ENCODE results near the gene PTCD2. TPM values are rescaled to one million over a fixed set of nuclear protein-coding genes. Genes with fewer than 3 reads are reported as not detected.

PTCD2 gene
- total and polyA plus RNA-seq, 9 of the 15 experiments (the other 6 are each of a cell fraction or from before 2014, with no cell fraction given): 11.9 to 28.5 (median 18.6) TPM

- TF ChIP-seq, protein P1, sequence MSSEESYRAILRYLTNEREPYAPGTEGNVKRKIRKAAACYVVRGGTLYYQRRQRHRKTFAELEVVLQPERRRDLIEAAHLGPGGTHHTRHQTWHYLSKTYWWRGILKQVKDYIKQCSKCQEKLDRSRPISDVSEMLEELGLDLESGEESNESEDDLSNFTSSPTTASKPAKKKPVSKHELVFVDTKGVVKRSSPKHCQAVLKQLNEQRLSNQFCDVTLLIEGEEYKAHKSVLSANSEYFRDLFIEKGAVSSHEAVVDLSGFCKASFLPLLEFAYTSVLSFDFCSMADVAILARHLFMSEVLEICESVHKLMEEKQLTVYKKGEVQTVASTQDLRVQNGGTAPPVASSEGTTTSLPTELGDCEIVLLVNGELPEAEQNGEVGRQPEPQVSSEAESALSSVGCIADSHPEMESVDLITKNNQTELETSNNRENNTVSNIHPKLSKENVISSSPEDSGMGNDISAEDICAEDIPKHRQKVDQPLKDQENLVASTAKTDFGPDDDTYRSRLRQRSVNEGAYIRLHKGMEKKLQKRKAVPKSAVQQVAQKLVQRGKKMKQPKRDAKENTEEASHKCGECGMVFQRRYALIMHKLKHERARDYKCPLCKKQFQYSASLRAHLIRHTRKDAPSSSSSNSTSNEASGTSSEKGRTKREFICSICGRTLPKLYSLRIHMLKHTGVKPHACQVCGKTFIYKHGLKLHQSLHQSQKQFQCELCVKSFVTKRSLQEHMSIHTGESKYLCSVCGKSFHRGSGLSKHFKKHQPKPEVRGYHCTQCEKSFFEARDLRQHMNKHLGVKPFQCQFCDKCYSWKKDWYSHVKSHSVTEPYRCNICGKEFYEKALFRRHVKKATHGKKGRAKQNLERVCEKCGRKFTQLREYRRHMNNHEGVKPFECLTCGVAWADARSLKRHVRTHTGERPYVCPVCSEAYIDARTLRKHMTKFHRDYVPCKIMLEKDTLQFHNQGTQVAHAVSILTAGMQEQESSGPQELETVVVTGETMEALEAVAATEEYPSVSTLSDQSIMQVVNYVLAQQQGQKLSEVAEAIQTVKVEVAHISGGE (CRISPR knock-in tag; IDR thresholded peaks at IDR 0.05): no peak
- TF ChIP-seq PHF20 (IDR thresholded peaks at IDR 0.05; ENCODE audit: partially characterized antibody): no peak
- TF ChIP-seq RB1 (IDR thresholded peaks at IDR 0.05; ENCODE audit: low read depth): no peak
- no peak for TF ChIP-seq HMGN3 (IDR thresholded peaks at IDR 0.05; ENCODE audit: borderline replicate concordance, extremely low read depth, insufficient read length, low read depth, low read length)
- TF ChIP-seq, protein P2, sequence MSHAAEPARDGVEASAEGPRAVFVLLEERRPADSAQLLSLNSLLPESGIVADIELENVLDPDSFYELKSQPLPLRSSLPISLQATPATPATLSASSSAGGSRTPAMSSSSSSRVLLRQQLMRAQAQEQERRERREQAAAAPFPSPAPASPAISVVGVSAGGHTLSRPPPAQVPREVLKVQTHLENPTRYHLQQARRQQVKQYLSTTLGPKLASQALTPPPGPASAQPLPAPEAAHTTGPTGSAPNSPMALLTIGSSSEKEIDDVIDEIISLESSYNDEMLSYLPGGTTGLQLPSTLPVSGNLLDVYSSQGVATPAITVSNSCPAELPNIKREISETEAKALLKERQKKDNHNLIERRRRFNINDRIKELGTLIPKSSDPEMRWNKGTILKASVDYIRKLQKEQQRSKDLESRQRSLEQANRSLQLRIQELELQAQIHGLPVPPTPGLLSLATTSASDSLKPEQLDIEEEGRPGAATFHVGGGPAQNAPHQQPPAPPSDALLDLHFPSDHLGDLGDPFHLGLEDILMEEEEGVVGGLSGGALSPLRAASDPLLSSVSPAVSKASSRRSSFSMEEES (CRISPR knock-in tag; IDR thresholded peaks at IDR 0.05): no peak
- TF ChIP-seq MAX (CRISPR knock-in tag; IDR thresholded peaks at IDR 0.05): no peak
- no peak for TF ChIP-seq MCM7 (IDR thresholded peaks at IDR 0.05)
- TF ChIP-seq NCOA2 (IDR thresholded peaks at IDR 0.05; ENCODE audit: partially characterized antibody in 2 of 2): no peak
- no peak for TF ChIP-seq POLR3A (IDR thresholded peaks at IDR 0.05; ENCODE audit: borderline replicate concordance, extremely low read depth, insufficient read depth, insufficient read length)
- no peak for TF ChIP-seq GATAD2A (IDR thresholded peaks at IDR 0.05)
- TF ChIP-seq, protein P3, sequence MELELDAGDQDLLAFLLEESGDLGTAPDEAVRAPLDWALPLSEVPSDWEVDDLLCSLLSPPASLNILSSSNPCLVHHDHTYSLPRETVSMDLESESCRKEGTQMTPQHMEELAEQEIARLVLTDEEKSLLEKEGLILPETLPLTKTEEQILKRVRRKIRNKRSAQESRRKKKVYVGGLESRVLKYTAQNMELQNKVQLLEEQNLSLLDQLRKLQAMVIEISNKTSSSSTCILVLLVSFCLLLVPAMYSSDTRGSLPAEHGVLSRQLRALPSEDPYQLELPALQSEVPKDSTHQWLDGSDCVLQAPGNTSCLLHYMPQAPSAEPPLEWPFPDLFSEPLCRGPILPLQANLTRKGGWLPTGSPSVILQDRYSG (tag; conservative IDR thresholded peaks at IDR 0.05; ENCODE audit: low read depth): no peak; the same call in 1 of the 2 replicates
- TF ChIP-seq UBTF (IDR thresholded peaks at IDR 0.05; ENCODE audit: borderline replicate concordance in 1 of 2, low read depth in 2 of 2, low read length in 2 of 2): no peak
- TF ChIP-seq ZBTB17 (CRISPR knock-in tag; IDR thresholded peaks at IDR 0.05): no peak; the same call in 1 of the 2 replicates
- no peak for TF ChIP-seq KAT7 (CRISPR knock-in tag; IDR thresholded peaks at IDR 0.05; ENCODE audit: borderline replicate concordance)
- TF ChIP-seq ESRRA (IDR thresholded peaks at IDR 0.05; ENCODE audit: borderline replicate concordance, low read depth): no peak
These were observed 38.2 kb upstream of the PTCD2 start (continued) for GRCh38 chr5:72281764-72282499.
